HuH-7 (cell line): Measurements from ENCODE around the gene PAIP2B.
"Not testable (repeated sequence)": the region's sequence is repeated elsewhere in the genome, so short reads cannot be mapped to it uniquely, and the experiment has no call there.

Experiments used
- DNase-seq: peaks from one replicate; pipeline ENCODE4 v3.0.0; 2011; ENCODE audit warnings: low spot score

PAIP2B gene

GRCh38 chr2:71216501-71216900, 10.4 kb downstream of the PAIP2B start:
- no peak for DNase-seq

GRCh38 chr2:71215447-71215846, 11.5 kb downstream of the PAIP2B start:
- DNase-seq = no peak

GRCh38 chr2:71212336-71212735, 14.6 kb downstream of the PAIP2B start:
- DNase-seq = no peak

- DNase-seq = no peak
These were observed 16.6 kb downstream of the PAIP2B start for GRCh38 chr2:71210292-71210691.

- no peak for DNase-seq
These were observed 18.1 kb downstream of the PAIP2B start for GRCh38 chr2:71208756-71209155.

- no peak for DNase-seq
These were observed 19.3 kb downstream of the PAIP2B start for GRCh38 chr2:71207601-71208000.

- no peak for DNase-seq
These were observed 20.6 kb downstream of the PAIP2B start for GRCh38 chr2:71206271-71206670.

GRCh38 chr2:71191570-71191943, 35.3 kb downstream of the PAIP2B start:
- no peak for DNase-seq

GRCh38 chr2:71190656-71191569, 36.0 kb downstream of the PAIP2B start:
- no peak for DNase-seq

GRCh38 chr2:71187589-71187988, 39.3 kb downstream of the PAIP2B start:
- DNase-seq = no peak

- DNase-seq = no peak
These were observed 39.9 kb downstream of the PAIP2B start for GRCh38 chr2:71186973-71187372.

GRCh38 chr2:71183306-71184115, 43.4 kb downstream of the PAIP2B start:
- DNase-seq = not testable (repeated sequence)

GRCh38 chr2:71181316-71181715, 45.6 kb downstream of the PAIP2B start:
- DNase-seq = no peak

GRCh38 chr2:71178836-71179235, 48.1 kb downstream of the PAIP2B start:
- DNase-seq = not testable (repeated sequence)

- DNase-seq = no peak
These were observed 52.7 kb downstream of the PAIP2B start for GRCh38 chr2:71174207-71174606.

- DNase-seq = peak; percentile 56
These were observed 53.8 kb downstream of the PAIP2B start for GRCh38 chr2:71173096-71173495.

GRCh38 chr2:71166812-71167211, 60.1 kb downstream of the PAIP2B start:
- no peak for DNase-seq

GRCh38 chr2:71157124-71157793, 69.6 kb downstream of the PAIP2B start:
- peak; percentile 66 for DNase-seq

GRCh38 chr2:71156573-71156972, 70.3 kb downstream of the PAIP2B start:
- DNase-seq = no peak

- no peak for DNase-seq
These were observed 71.1 kb downstream of the PAIP2B start for GRCh38 chr2:71155846-71156245.

- peak; percentile 79 for DNase-seq
These were observed 72.1 kb downstream of the PAIP2B start for GRCh38 chr2:71154798-71155197.

- no peak for DNase-seq
These were observed 72.6 kb downstream of the PAIP2B start for GRCh38 chr2:71154279-71154678.
